ENCODE data around the gene CDRT15.
A peak's percentile ranks its signal among the peaks of the same experiment; 100 is the strongest.

Gene CDRT15

GRCh38 chr17:14225254-14225980 is 11.2 kb downstream of the CDRT15 start:
- no peak for DNase-seq (ENCODE audit: low read depth)
- no peak overlapping the region for H3K4me3 ChIP-seq (ENCODE audit: low read depth, low read length)
- no peak for TF ChIP-seq CTCF (IDR thresholded peaks at IDR 0.05; ENCODE audit: control insufficient read depth, extremely low read depth, insufficient read depth)

- no peak overlapping the region for H3K4me3 ChIP-seq (ENCODE audit: low read depth, low read length)
- no peak for TF ChIP-seq CTCF (IDR thresholded peaks at IDR 0.05; ENCODE audit: control insufficient read depth, extremely low read depth, insufficient read depth)
- no peak for DNase-seq (ENCODE audit: low read depth)
These were observed 14.1 kb downstream of the CDRT15 start for GRCh38 chr17:14222611-14223010.

- H3K4me3 ChIP-seq (ENCODE audit: low read depth, low read length) = no peak overlapping the region
- no peak for DNase-seq (ENCODE audit: low read depth)
- no peak for TF ChIP-seq CTCF (IDR thresholded peaks at IDR 0.05; ENCODE audit: control insufficient read depth, extremely low read depth, insufficient read depth)
These were observed 22.4 kb downstream of the CDRT15 start for GRCh38 chr17:14214271-14214670.

GRCh38 chr17:14212401-14212800 is 24.3 kb downstream of the CDRT15 start:
- no peak overlapping the region for H3K4me3 ChIP-seq (ENCODE audit: low read depth, low read length)
- no peak for DNase-seq (ENCODE audit: low read depth)
- TF ChIP-seq CTCF (IDR thresholded peaks at IDR 0.05; ENCODE audit: control insufficient read depth, extremely low read depth, insufficient read depth) = no peak

- H3K4me3 ChIP-seq (ENCODE audit: low read depth, low read length) = no peak overlapping the region
- DNase-seq (ENCODE audit: low read depth) = no peak
- TF ChIP-seq CTCF (IDR thresholded peaks at IDR 0.05; ENCODE audit: control insufficient read depth, extremely low read depth, insufficient read depth) = 0 out of 2 replicates have a peak, but pooled peaks have one; percentile 16
These were observed 24.9 kb downstream of the CDRT15 start for GRCh38 chr17:14211801-14212200.

GRCh38 chr17:14211246-14211645 is 25.4 kb downstream of the CDRT15 start:
- TF ChIP-seq CTCF (IDR thresholded peaks at IDR 0.05; ENCODE audit: control insufficient read depth, extremely low read depth, insufficient read depth) = no peak
- no peak for DNase-seq (ENCODE audit: low read depth)
- H3K4me3 ChIP-seq (ENCODE audit: low read depth, low read length) = no peak overlapping the region

GRCh38 chr17:14209215-14209614 is 27.4 kb downstream of the CDRT15 start:
- TF ChIP-seq CTCF (IDR thresholded peaks at IDR 0.05; ENCODE audit: control insufficient read depth, extremely low read depth, insufficient read depth) = no peak
- DNase-seq (ENCODE audit: low read depth) = no peak

More at GRCh38 chr17:14209215-14209614, 27.4 kb downstream of the CDRT15 start:
- H3K4me3 ChIP-seq (ENCODE audit: low read depth, low read length) = no peak overlapping the region

Data from LNCaP clone FGC (cell line).